Type B pancreatic cell (in vitro differentiated cells): ENCODE measurements around the gene CACNG8. TPM values are rescaled to one million over a fixed set of nuclear protein-coding genes. Genes with fewer than 3 reads are reported as not detected.
"Not testable (repeated sequence)": the region's sequence is repeated elsewhere in the genome, so short reads cannot be mapped to it uniquely, and the experiment has no call there.

Experiments used
- DNase-seq: peaks from one replicate; pipeline ENCODE4 v3.0.0; 2021; ENCODE audit warnings: mixed read lengths; ENCODE audit not compliant: unreplicated experiment; ENCODE audit errors: extremely low spot score
- H3K27ac Mint-ChIP-seq: 2 replicates; pipeline ENCODE4 v1.8.0; 2021; ENCODE audit warnings: mild to moderate bottlenecking, mixed read lengths
- H3K27me3 Mint-ChIP-seq: 2 replicates; pipeline ENCODE4 v1.8.0; 2021; ENCODE audit warnings: mixed read lengths
- H3K36me3 Mint-ChIP-seq: 2 replicates; pipeline ENCODE4 v1.8.0; 2021; ENCODE audit warnings: mixed read lengths
- H3K4me1 Mint-ChIP-seq: one replicate; pipeline ENCODE4 v1.8.0; 2021; ENCODE audit warnings: mixed read lengths; ENCODE audit not compliant: unreplicated experiment
- H3K4me3 Mint-ChIP-seq: 2 replicates; pipeline ENCODE4 v1.8.0; 2021; ENCODE audit warnings: mild to moderate bottlenecking, mixed read lengths
- H3K9me3 Mint-ChIP-seq: 2 replicates; pipeline ENCODE4 v1.8.0; 2021; ENCODE audit warnings: mixed read lengths
- CTCF ChIP-seq: fragments of 200-600 bp; sonication (generic); conservative IDR thresholded peaks from 2 replicates; pipeline ENCODE4 v1.5.0; 2021; ENCODE audit warnings: antibody characterized with exemption, mild to moderate bottlenecking
- total RNA-seq: library from RNA; stranded (reverse); gene quantifications from 2 replicates; pipeline ENCODE4 v1.2.1, GENCODE V29; 2021; ENCODE audit warnings: low replicate concordance

CACNG8 gene
- total RNA-seq, 1 donor from 2014 or later, result 0.97 TPM

GRCh38 chr19:53947624-53948023 lies 15.1 kb upstream of the CACNG8 start:
- no peak for TF ChIP-seq CTCF
- no peak for DNase-seq
- Mint-ChIP-seq H3K9me3 (peaks cover 4% of the 10 kb centered on the region), H3K27me3 (peaks cover 54% of the 10 kb centered on the region), H3K36me3 (no peaks in the 10 kb centered on the region), H3K4me3 (no peak overlapping the region), H3K4me1 (no peaks in the 10 kb centered on the region), H3K27ac (no peak overlapping the region)

- H3K36me3 Mint-ChIP-seq, H3K27ac Mint-ChIP-seq, H3K9me3 Mint-ChIP-seq, H3K4me1 Mint-ChIP-seq, H3K4me3 Mint-ChIP-seq, DNase-seq: not testable (repeated sequence)
- H3K27me3 Mint-ChIP-seq, result peaks cover 46% of the 10 kb centered on the region
Measured at GRCh38 chr19:53948611-53949010, 14.1 kb upstream of the CACNG8 start.

- H3K36me3 Mint-ChIP-seq, result no peaks in the 10 kb centered on the region
- DNase-seq, result no peak
- no peak for TF ChIP-seq CTCF
- H3K27me3 Mint-ChIP-seq, result peaks cover 33% of the 10 kb centered on the region
- no peaks in the 10 kb centered on the region for H3K9me3 Mint-ChIP-seq
- H3K27ac Mint-ChIP-seq, result no peak overlapping the region
- H3K4me1 Mint-ChIP-seq, result no peaks in the 10 kb centered on the region
- no peak overlapping the region for H3K4me3 Mint-ChIP-seq
Measured at GRCh38 chr19:53951436-53951835, 11.3 kb upstream of the CACNG8 start.

GRCh38 chr19:53951947-53952346 lies 10.8 kb upstream of the CACNG8 start:
- no peaks in the 10 kb centered on the region for H3K9me3 Mint-ChIP-seq
- H3K4me3 Mint-ChIP-seq, result no peak overlapping the region
- no peaks in the 10 kb centered on the region for H3K4me1 Mint-ChIP-seq
- H3K36me3 Mint-ChIP-seq, result no peaks in the 10 kb centered on the region
- no peak overlapping the region for H3K27ac Mint-ChIP-seq
- H3K27me3 Mint-ChIP-seq, result peaks cover 38% of the 10 kb centered on the region
- DNase-seq, result no peak
- no peak for TF ChIP-seq CTCF

- no peak for DNase-seq
- TF ChIP-seq CTCF, result no peak
- H3K36me3 Mint-ChIP-seq, result no peaks in the 10 kb centered on the region
- no peaks in the 10 kb centered on the region for H3K9me3 Mint-ChIP-seq
- no peak overlapping the region for H3K27ac Mint-ChIP-seq
- H3K4me1 Mint-ChIP-seq, result peaks cover 4% of the 10 kb centered on the region
- peaks cover 43% of the 10 kb centered on the region for H3K27me3 Mint-ChIP-seq
- H3K4me3 Mint-ChIP-seq, result no peak overlapping the region
Measured at GRCh38 chr19:53953383-53953782, 9.4 kb upstream of the CACNG8 start.

- Mint-ChIP-seq H3K27me3 (peaks cover 72% of the 10 kb centered on the region), H3K27ac (no peak overlapping the region), H3K36me3 (peaks cover 4% of the 10 kb centered on the region), H3K4me3 (no peak overlapping the region), H3K9me3 (no peaks in the 10 kb centered on the region), H3K4me1 (peaks cover 14% of the 10 kb centered on the region)
- DNase-seq, result no peak
- no peak for TF ChIP-seq CTCF
Measured at GRCh38 chr19:53957448-53958167, 5.1 kb upstream of the CACNG8 start.
